ENCODE results near the gene TBC1D14. TPM values are rescaled to one million over a fixed set of nuclear protein-coding genes. Genes with fewer than 3 reads are reported as not detected.

The TBC1D14 gene
- total and polyA plus RNA-seq, 9 of the 15 experiments (the other 6 are each of a cell fraction or from before 2014, with no cell fraction given): 2.1 to 59.6 (median 44.8) TPM

DNA sequence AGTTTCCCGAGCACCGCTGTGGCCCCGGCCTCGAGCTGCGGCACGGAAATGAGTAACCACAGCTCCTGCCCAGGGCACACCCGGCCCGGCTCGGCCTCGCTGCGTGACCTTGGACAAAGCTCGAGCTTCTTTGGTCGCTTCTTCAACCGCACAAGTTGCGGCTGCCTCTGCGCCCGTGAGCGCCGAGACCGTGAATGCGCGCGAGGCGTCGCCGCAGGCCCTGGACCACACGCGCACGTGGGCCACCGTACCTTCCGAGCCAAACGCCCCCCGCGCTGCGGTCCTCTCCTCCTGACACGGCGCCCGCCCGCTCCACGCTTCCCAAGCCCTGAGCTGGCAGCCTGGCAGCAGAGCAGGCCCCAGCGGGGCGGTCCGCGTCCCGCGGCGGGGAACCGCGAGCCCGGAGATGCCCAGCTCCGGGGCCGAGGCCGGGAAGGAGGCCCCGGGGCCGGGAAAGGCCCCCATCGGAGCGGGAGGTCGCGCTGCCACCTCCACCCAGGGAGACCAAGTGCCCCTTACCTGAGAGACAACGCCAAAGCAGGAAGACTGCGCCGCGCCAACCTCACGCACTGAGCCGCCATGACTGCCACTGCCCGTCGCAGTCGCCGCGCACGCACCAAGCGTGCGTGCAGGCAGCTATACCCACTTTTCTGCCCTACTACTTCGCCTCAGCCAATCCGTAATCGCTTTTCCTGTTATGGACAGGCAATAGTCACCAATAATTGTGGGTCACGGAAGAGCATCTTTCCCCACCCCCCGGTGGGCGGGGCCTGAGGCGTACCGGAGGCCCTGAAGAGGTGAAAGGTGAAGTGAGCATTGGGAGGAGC is 158.0 kb downstream of the TBC1D14 start, which contains the start of gene GRPEL1 (continued):
- TF ChIP-seq, protein P1, sequence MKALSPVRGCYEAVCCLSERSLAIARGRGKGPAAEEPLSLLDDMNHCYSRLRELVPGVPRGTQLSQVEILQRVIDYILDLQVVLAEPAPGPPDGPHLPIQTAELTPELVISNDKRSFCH (CRISPR knock-in tag; IDR thresholded peaks at IDR 0.05): no peak
- TF ChIP-seq, protein P1 (tag; IDR thresholded peaks at IDR 0.05): peak; percentile 43; the same call in 1 of the 2 replicates
- peak in 1 of 2 experiments; percentile 89; a peak in 1 of 4 replicates for TF ChIP-seq SRF (CRISPR knock-in tag; IDR thresholded peaks at IDR 0.05)
- TF ChIP-seq ZNF696 (CRISPR knock-in tag; conservative IDR thresholded peaks at IDR 0.05): no peak
- TF ChIP-seq, protein P2, sequence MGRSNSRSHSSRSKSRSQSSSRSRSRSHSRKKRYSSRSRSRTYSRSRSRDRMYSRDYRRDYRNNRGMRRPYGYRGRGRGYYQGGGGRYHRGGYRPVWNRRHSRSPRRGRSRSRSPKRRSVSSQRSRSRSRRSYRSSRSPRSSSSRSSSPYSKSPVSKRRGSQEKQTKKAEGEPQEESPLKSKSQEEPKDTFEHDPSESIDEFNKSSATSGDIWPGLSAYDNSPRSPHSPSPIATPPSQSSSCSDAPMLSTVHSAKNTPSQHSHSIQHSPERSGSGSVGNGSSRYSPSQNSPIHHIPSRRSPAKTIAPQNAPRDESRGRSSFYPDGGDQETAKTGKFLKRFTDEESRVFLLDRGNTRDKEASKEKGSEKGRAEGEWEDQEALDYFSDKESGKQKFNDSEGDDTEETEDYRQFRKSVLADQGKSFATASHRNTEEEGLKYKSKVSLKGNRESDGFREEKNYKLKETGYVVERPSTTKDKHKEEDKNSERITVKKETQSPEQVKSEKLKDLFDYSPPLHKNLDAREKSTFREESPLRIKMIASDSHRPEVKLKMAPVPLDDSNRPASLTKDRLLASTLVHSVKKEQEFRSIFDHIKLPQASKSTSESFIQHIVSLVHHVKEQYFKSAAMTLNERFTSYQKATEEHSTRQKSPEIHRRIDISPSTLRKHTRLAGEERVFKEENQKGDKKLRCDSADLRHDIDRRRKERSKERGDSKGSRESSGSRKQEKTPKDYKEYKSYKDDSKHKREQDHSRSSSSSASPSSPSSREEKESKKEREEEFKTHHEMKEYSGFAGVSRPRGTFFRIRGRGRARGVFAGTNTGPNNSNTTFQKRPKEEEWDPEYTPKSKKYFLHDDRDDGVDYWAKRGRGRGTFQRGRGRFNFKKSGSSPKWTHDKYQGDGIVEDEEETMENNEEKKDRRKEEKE (IDR thresholded peaks at IDR 0.05; ENCODE audit: borderline replicate concordance in 1 of 2, control insufficient read depth in 1 of 2, low read depth in 2 of 2, low read length in 1 of 2): no peak
- TF ChIP-seq ZNF57 (CRISPR knock-in tag; IDR thresholded peaks at IDR 0.05): 0 out of 2 replicates have a peak, but pooled peaks have one; percentile 8
- TF ChIP-seq ZNF766 (CRISPR knock-in tag; conservative IDR thresholded peaks at IDR 0.05): no peak
- TF ChIP-seq, protein P3, sequence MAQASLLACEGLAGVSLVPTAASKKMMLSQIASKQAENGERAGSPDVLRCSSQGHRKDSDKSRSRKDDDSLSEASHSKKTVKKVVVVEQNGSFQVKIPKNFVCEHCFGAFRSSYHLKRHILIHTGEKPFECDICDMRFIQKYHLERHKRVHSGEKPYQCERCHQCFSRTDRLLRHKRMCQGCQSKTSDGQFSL (CRISPR knock-in tag; IDR thresholded peaks at IDR 0.05): no peak
- TF ChIP-seq, protein P3 (tag; IDR thresholded peaks at IDR 0.05): no peak
- TF ChIP-seq, protein P4, sequence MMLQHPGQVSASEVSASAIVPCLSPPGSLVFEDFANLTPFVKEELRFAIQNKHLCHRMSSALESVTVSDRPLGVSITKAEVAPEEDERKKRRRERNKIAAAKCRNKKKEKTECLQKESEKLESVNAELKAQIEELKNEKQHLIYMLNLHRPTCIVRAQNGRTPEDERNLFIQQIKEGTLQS (IDR thresholded peaks at IDR 0.05): no peak
- TF ChIP-seq, protein P4 (CRISPR knock-in tag; conservative IDR thresholded peaks at IDR 0.05): no peak
- no peak for TF ChIP-seq NFATC3 (IDR thresholded peaks at IDR 0.05)
- no peak for TF ChIP-seq RBM17 (IDR thresholded peaks at IDR 0.05; ENCODE audit: borderline replicate concordance, low read depth, low read length)
- TF ChIP-seq NRF1 (conservative IDR thresholded peaks at IDR 0.05 in 1 of 2, IDR thresholded peaks at IDR 0.05 in 1 of 2): peak; percentile 83 to 86
- TF ChIP-seq ZNF133 (CRISPR knock-in tag; IDR thresholded peaks at IDR 0.05): no peak
- TF ChIP-seq ZNF143 (CRISPR knock-in tag; IDR thresholded peaks at IDR 0.05): no peak
- TF ChIP-seq, protein P5, sequence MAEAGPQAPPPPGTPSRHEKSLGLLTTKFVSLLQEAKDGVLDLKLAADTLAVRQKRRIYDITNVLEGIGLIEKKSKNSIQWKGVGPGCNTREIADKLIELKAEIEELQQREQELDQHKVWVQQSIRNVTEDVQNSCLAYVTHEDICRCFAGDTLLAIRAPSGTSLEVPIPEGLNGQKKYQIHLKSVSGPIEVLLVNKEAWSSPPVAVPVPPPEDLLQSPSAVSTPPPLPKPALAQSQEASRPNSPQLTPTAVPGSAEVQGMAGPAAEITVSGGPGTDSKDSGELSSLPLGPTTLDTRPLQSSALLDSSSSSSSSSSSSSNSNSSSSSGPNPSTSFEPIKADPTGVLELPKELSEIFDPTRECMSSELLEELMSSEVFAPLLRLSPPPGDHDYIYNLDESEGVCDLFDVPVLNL (CRISPR knock-in tag; IDR thresholded peaks at IDR 0.05; ENCODE audit: low read depth): 0 out of 2 replicates have a peak, but pooled peaks have one; percentile 27

Measured in K562 (cell line).